NCI-H2227 (cell line): ENCODE data around the gene PXMP2.
"Not testable (repeated sequence)": the region's sequence is repeated elsewhere in the genome, so short reads cannot be mapped to it uniquely, and the experiment has no call there.

Experiments
- DNase-seq: peaks from one replicate; lab custom pipeline; 2025; ENCODE audit not compliant: unreplicated experiment; lab: John Stamatoyannopoulos, UW

The PXMP2 gene

DNA sequence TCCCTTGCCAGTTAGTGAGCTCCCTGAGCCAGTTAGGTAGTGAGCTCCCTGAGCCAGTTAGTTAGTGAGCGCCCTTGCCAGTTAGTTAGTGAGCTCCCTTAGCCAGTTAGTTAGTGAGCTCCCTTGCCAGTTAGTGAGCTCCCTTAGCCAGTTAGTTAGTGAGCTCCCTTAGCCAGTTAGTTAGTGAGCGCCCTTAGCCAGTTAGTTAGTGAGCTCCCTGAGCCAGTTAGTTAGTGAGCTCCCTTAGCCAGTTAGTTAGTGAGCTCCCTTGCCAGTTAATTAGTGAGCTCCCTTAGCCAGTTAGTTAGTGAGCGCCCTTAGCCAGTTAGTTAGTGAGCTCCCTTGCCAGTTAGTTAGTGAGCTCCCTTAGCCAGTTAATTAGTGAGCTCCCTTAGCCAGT lies 4.6 kb downstream of the PXMP2 start:
- DNase-seq, result not testable (repeated sequence)

DNA sequence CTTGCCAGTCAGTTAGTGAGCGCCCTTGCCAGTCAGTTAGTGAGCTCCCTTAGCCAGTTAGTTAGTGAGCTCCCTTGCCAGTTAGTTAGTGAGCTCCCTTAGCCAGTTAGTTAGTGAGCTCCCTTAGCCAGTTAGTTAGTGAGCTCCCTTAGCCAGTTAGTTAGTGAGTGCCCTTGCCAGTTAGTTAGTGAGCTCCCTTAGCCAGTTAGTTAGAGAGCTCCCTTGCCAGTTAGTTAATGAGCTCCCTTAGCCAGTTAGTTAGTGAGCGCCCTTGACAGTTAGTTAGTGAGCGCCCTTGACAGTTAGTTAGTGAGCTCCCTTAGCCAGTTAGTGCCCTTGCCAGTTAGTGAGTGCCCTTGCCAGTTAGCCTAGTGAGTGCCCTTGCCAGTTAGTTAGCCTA lies 7.5 kb downstream of the PXMP2 start:
- not testable (repeated sequence) for DNase-seq

DNA sequence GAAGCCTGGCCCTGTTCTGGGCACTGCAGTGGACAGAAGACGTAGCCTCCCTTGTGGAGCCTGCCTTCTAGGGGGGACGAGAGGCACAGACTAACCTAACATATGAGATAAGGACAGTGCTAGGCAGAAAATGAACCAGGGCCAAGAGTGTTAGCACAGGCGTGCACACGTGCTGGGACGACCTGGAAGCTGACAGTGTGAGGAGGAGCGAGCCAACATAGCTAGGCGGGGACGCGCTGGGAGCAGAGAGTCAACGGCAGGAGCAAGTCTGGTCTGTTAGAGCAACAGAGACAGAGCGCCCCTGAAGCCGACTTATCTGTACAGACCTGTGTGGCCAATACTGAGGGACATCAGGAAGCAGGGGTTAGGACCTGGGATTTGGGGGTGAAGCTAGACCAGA lies 8.0 kb downstream of the PXMP2 start:
- DNase-seq, result no peak

DNA sequence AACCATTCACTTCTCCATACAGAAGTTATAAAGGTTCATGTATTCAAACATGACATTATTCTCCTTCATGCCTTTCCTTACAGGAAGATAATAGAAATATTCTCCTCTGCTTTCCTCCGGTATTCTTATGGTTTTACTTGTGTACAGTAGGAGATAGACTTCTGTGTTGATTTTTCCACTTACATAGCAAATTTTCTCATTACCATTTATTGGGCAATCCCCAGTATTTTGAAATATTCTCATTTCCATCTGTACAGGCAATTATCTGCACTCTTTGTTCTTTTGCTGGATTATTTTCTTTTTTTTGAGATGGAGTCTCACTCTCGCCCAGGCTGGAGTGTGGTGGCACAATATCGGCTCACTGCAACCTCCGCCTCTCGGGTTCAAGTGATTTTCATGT lies 11.0 kb downstream of the PXMP2 start:
- DNase-seq, result no peak

DNA sequence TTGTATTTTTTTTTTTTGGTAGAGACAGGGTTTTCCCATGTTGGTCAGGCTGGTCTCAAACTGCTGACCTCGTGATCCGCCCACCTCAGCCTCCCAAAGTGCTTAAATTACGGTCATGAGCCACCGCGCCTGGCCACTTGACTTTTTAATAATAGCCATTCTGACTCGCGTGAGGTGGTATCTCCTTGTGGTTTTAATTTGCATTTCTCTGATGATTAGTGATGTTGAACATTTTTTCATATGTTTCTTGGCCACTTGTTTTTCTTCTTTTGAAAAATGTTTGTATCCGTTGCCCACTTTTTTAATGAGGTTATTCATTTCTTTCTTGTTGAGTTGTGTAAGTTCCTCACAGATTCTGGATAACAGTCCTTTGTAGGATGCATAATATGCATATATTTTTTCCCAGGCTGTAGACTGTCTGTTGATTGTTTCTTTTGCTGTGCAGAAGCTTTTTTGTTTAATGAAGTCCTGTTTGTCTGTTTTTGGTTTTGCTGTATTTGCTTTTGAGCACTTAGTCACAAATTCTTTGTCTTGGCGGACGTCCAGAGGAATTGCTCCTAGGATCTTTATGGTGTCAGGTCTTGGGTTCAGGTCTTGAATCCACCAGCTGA lies 12.9 kb downstream of the PXMP2 start:
- no peak for DNase-seq

DNA sequence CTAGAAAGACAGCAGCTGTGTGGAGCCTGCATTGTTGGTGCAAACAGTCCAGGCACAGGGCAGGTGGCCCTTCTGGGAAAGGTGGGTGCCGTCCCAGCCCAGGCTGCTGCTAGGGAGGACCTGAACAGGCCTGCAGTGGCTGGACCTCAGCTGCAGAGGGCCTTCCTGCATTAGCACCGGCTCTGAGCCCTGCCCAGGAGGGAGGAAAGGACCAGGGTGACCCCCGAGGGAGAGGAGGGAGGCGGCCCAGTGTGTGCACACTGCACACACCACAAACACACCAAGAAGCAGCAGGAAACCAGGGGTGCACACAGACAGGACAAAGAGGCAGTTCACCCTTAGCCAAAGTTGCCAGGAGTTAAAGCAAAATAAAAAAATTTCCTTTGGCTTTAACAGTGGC lies 15.3 kb downstream of the PXMP2 start:
- no peak for DNase-seq

DNA sequence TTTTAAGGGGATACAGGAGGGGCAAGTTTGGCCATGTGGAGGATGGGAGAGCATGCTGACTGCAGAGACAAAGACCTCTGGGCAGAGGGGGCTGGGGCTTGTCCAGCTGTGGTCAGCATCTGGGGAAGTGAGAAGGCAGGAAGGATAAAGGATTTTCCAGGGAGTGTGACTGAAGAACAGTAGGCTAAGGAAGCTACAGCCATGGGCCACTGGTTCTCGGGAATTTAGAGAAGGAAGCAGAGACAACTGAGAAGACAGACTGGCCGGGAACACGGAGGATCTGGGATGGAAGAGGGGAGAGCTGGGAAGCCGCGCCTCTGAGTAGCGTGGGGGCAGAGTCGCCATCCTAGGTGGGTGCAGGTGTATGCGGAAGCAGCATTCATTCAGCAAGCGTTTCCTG lies 16.3 kb downstream of the PXMP2 start:
- DNase-seq, result no peak

DNA sequence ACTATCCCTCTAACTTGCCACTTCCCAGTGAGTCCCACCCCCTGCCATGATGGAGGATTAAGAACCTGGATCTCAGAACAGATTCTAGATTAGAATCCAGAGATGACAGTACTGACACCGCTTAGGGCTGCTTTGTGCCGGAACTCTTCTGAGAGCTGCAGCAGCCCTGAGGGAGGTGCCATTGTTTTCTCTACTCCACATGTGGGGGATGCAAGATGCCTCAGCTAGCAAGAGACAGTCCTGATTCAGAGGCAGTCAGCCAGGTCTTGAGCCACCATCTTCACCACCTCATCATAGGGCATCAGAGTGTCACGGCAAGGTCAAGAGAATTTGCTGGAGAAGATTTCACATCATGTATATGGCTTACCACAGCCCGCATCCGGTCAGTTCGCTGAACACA lies 19.9 kb downstream of the PXMP2 start:
- DNase-seq, result no peak

DNA sequence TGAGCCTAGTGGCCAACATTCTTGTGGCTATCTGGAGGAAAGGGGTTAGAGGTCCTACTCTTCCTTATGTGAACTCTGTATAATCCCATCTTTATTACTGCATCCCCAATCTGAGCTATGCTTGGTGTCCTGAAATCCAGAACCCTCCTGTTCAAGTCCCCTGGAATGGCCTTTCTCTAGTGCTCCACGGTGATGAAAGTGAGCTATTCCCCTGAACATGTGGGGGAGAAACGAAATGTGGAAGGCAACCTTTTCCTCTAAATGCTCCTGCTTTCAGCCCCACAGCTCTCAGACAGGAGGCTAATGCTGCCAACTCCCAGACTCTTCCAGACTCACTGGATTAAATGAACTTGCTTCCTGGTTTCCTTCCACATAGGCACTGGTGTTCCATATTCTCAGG lies 20.8 kb downstream of the PXMP2 start:
- DNase-seq, result no peak

DNA sequence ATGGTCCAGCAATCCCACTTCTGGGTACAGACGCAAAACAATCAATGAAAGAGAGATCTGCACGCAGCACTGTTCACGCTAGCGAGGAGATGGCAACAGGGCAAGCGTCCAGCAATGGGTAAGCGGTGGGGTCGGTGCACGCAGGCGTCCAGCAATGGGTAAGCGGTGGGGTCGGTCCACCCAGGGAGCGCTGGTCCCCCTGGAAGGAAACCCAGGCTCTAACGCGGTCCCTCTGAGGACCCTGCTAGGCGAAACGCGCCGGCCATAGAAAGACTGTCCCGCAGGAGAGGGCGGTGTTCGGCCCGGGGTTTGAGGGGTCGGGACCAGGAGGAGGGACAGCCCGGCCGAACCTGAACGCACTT lies 22.6 kb downstream of the PXMP2 start:
- peak; percentile 57 for DNase-seq

DNA sequence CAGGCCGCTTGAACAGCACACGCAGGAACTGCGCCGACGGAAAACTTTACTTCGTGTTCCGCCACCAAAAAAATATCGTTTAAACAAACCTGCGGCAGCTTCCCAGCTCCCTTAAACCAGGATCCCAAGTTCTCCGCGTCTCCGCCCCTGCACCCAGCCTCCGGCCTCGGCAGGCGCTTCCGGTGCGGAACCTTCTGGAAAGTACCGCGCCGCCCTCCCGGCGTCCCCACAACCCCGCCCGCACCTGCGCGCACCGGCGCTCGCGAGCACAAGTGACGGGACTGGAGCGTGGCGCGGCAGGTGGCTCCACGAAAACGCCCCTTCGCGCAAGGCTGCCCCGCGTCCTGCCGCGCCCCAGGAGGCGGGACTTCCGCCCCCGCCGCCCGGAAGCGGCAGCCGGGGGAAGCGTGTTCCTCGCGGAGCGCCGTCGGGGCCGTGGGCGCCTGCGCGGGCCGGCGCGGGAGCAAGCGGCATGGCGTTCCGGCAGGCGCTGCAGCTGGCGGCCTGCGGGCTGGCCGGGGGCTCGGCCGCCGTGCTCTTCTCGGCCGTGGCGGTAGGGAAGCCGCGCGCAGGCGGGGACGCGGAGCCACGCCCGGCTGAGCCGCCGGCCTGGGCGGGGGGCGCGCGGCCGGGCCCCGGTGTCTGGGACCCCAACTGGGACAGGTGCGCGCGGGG lies 23.2 kb downstream of the PXMP2 start, which contains the start of gene PGAM5:
TSS of gene PGAM5 (plus strand) at position 438 of the 675 bp plus-strand sequence. CDS start at position 473, 35 bp downstream.
- peak; percentile 95 for DNase-seq

DNA sequence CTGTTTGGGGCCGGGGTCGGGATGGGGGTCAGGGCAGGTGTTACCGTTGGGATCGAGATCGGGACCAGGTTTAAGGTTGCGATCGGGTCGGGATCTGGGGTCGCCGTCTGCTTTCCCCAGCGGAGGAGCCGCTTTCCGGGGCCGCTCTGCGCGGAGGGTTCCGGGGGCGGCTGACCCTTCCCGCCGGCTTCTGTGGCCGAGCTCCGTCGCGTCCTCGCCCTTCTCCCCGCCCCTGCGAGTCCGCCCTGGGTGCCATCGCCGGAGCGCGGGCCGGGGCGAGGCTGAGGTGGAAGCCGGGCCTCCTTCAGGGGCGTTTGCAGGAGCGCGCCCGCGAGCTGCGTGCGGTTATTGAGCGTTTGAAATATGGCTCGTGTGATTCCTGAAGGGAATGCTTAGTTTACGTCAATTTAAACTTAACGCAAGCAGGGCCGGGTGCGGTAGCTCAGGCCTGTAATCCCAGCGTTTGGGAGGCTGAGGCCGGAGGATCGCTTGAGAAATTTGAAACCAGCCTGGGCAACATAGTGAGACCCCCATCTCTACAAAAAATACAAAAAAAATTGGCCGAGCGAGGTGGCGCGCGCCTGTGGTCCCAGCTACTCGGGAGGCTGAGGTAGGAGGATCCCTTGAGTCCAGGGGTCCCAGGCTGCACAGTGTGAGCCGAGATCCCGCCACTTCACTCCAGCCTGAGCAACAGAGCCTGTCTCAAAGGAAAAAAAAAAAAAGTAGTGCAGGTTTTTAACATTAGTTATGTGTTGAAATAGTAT lies 23.9 kb downstream of the PXMP2 start:
- DNase-seq, result peak; percentile 46

DNA sequence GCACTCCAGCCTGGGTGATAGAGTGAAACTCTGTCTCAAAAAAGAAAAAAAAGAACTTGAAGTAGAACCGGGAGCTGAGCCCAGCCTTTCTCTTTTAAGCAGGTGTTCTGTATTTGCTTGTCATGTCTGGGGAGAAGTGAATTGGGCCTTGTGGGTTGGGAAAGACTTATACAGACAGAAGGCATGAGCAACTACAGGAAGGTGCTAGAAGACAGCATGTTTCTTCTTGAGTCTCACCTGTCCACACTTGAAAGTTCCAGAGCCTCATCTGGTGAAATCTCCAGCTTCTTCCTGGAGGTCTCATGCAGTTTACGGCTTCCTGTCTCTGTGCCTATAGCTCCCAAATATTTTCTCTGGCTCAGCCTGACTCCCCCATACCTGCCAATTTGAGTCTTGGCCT lies 25.7 kb downstream of the PXMP2 start:
- no peak for DNase-seq

DNA sequence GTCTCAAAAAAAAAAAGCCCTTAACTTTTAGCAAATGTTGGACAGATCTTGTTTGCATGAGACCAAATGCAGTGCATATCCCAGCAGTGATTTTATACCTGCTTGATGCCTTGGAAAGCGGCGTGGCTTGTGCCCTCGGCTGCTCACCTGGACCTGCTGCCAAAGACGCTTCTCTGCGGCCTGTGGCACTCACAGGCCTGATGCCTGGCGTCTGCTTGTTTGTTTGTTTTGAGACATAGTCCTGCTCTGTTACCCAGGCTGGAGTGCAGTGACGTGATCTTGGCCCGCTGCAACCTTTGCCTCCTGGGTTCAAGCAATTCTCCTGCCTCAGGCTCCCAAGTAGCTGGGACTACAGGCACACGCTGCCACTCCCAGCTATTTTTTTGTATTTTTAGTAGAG lies 28.5 kb downstream of the PXMP2 start:
- no peak for DNase-seq

DNA sequence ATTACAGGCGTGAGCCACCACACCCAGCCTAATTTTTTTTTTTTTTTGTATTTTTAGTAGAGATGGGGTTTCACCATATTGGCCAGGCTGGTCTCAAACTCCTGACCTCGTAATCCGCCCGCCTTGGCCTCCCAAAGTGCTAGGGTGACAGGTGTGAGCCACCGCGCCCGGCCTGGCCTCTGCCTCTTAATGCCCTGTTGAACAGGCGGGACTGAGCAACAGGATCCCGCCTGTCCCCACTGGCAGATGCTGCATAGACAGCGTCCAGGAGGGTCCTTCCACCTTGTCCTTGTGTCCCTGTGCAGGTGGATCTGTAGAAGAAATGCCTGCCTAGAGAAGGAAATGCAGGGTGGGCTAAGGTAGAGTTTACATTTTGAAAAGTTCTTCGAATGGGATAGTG lies 29.0 kb downstream of the PXMP2 start:
- no peak for DNase-seq

DNA sequence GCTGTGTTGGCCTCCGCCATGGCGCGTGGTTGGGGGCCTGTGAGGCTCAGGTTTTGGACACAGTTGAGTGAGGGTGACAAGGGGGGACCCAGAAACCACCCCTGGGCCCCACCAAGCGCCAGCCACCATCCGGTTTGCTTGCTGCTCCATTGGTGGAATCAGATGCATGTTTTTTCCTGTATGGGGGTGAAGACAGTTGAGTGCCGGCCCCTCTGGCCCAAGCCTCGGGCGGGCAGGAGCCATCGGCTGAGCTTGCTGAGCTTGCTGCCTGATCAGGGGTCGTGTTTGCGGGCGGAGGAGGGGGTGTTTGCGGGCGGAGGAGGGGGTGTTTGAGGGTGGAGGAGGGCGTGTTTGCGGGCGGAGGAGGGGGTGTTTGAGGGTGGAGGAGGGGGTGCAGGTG lies 29.6 kb downstream of the PXMP2 start:
- no peak for DNase-seq

DNA sequence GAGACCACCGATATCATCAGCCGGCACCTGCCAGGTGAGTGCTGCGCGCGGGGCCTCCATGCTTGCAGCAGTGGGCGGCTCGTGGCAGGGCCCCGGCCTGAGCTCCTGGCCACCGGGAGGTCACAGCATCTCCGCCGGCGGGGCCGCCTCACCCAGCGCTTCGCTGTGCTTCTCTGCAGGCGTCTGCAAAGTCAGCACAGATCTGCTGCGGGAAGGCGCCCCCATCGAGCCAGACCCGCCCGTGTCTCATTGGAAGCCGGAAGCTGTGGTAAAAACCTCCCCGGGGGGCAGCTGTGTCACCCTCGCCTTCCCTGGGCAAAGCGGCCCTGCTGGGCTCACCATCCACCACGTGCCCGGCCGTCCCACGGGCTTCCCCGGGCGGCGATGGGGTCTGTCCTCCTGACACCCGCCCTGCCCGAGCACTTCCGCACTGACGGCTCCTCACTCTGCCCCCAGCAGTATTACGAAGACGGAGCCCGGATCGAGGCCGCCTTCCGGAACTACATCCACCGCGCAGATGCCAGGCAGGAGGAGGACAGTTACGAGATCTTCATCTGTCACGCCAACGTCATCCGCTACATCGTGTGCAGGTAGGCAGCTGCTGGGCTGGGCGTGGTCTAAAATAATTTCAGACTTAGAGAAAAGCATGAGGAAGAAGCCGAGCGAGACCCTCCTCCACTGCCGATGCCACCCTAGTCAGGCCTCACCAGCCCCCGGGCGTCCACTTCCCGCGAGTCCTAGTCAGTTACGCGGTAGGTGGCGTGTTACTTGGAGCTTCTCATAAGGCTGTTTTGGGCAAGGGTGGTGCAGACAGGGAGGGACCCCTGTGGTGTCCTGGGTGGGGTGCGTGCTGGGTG lies 30.4 kb downstream of the PXMP2 start:
- no peak for DNase-seq

DNA sequence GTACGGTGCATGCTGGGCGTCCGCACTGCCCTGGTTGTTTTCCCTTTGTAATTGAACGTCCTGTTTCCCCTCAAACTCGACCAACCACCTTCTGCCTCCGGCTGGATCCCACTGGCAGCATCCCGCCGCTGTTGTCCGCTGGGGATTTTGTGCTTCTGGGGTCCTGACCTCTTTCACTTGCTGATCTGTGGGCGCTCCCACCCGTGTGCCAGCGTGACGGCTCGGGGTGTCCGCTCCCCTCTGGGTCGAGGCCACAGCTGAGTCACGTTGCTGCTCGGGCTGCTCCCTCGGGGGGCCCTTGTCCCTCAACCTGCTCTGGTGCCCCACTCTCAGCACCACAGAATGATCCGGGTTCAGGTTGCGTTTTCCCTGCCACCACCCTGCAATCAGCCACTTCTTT lies 31.3 kb downstream of the PXMP2 start:
- no peak for DNase-seq

DNA sequence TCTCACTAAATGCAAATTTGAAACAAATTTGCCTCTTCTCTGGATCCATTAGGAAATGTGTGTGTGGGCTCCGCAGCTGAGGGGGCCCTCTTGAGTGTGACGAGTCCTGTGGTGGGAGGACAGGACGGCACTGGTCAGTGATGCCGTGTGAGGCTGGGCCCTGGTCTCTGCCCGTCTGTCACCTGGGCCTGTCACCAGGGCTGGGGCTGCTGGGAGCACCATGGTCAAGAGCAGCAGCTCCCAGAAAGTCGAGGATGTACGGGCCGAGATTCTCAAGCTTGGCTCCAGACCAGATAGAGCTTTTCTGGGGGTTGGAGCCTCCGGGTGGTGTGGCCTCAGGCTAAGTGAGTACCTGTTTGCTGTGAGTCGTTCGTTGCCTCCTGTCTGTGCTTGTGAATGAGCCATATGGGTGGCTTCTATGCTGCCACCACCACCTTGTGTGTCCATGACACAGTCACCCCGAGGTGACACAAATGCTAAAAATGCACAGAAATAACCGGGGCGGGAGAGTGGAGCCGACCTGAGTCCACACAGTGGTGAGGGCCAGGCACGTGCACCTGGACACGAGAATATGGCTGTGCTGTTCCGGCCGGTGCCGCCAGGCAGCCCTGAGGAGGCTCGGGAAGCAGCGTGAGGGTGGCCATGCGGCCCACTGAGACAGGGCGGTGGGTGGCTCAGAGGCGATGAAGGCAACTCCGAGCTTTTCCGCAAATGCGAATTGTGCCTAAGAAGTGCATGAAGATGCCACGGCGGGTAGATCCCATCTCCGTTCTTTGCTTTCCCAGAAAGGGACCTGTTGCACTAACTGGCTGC lies 32.0 kb downstream of the PXMP2 start:
- DNase-seq, result no peak

DNA sequence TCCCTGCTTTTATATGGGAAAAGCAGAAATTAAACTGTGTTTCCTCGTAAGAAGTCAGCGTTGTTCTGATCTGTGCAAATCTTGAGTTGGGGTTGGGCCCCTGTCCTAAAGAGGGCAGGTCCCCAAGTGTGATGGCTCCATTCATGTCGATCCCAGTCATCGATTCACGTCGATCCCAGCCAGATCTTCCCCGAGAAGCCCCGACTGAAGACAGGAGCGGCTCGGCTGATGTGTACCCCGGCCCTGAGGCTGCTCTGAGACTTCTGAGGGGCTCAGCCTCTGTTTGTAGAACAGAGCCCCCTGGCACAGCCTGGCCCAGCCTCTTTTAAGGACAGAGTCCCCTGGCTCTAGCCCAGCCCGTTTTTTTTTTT lies 32.6 kb downstream of the PXMP2 start:
- DNase-seq, result no peak
